Measurements from ENCODE around the gene GOLGA6C. TPM values are rescaled to one million over a fixed set of nuclear protein-coding genes. Genes with fewer than 3 reads are reported as not detected.
"Not testable (repeated sequence)": the region's sequence is repeated elsewhere in the genome, so short reads cannot be mapped to it uniquely, and the experiment has no call there.

GOLGA6C gene
- polyA plus RNA-seq, 3 donors, result not detected

GRCh38 chr15:75313116-75313845 lies 55.1 kb downstream of the GOLGA6C start:
- Histone ChIP-seq H3K9ac (ENCODE audit: insufficient read depth, low read length, poor library complexity, severe bottlenecking) (no peak overlapping the region), H3K4me1 (ENCODE audit: control insufficient read depth in 1 of 2, insufficient read depth in 2 of 2, low read length in 2 of 2) (no peaks in the 10 kb centered on the region), H3K4me3 (replicated peaks in 1 of 3; ENCODE audit: low read depth in 2 of 3, low read length in 3 of 3) (no peak overlapping the region), H3K27me3 (ENCODE audit: control insufficient read depth in 2 of 2, insufficient read depth in 2 of 2, low read length in 2 of 2) (no peaks in the 10 kb centered on the region), H4K20me1 (ENCODE audit: insufficient read depth, low read length) (no peaks in the 10 kb centered on the region), H2AFZ (ENCODE audit: insufficient read depth, low read depth, low read length, poor library complexity, severe bottlenecking) (no peak overlapping the region), H3K79me2 (ENCODE audit: insufficient read depth, low read length) (no peaks in the 10 kb centered on the region), H3K27ac (ENCODE audit: low read depth in 1 of 2, low read length in 2 of 2) (no peak overlapping the region), H3K4me2 (replicated peaks; ENCODE audit: extremely low read depth, low read length, poor library complexity, severe bottlenecking) (no peak overlapping the region), H3K9me3 (replicated peaks in 1 of 2; ENCODE audit: control insufficient read depth in 1 of 2, insufficient read depth in 1 of 2, low read length in 2 of 2) (no peaks in the 10 kb centered on the region), H3K36me3 (replicated peaks in 1 of 2; ENCODE audit: control insufficient read depth in 1 of 2, insufficient read depth in 2 of 2, low read length in 2 of 2) (no peaks in the 10 kb centered on the region)
- peaks cover 3 to 10% (median 5%) of the 10 kb centered on the region in 3 donors for H3K27me3 Mint-ChIP-seq (ENCODE audit: low read depth in 3 of 3)
- H3K4me1 Mint-ChIP-seq, result no peaks in the 10 kb centered on the region
- H3K36me3 Mint-ChIP-seq, result no peaks in the 10 kb centered on the region
- H3K4me3 Mint-ChIP-seq, result no peak overlapping the region
- DNase-seq, result no peak
- H3K9me3 Mint-ChIP-seq, result peaks cover 0 to 2% (median 0%) of the 10 kb centered on the region in 7 donors
- intact Hi-C loops (cut with micrococcal nuclease), result no loop called here
- no peak overlapping the region for H3K27ac Mint-ChIP-seq
- TF ChIP-seq CTCF (IDR thresholded peaks at IDR 0.05), result no peak
- WGBS (ENCODE audit: insufficient coverage), result 90% methylated on average over 8 of the region's 13 CpGs

DNA sequence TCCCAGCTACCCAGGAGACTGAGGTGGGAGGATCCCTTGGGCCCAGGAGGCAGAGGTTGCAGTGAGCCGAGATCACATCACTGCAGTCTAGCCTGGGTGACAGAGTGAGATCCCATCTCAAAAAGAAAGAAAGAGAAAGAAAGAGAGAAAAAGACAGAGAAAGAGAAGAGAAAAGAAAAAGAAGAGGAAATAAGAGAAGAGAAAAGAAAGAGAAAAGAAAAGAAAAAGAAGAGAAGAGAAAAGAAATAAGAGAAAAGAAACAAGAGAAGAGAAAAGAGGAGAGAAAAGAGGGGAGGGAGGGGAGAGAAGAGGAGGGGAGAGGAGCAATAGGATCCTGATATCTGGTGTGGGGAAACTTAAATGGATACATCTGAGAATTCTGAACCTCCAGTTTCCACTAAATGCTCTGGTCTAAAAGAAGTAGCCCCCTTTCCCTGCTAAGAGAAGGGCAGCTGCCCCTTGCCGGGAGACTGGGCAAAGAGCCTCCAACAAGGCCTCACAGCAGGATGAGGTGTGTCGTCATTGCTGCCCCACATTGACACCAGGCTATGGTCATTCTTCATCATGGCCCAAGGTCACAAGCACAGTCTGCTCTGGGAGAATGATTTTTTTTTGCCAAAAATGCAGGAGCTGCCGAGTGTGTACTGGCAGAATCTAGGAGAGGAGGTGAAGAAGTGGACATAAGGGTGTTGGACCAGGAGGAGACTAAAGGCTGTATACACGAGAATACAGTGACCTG lies 56.6 kb downstream of the GOLGA6C start:
- Histone ChIP-seq H4K20me1 (ENCODE audit: insufficient read depth, low read length) (no peaks in the 10 kb centered on the region), H3K9me3 (replicated peaks in 1 of 2; ENCODE audit: control insufficient read depth in 1 of 2, insufficient read depth in 1 of 2, low read length in 2 of 2) (no peaks in the 10 kb centered on the region), H3K27ac (ENCODE audit: low read depth in 1 of 2, low read length in 2 of 2) (no peak overlapping the region), H2AFZ (ENCODE audit: insufficient read depth, low read depth, low read length, poor library complexity, severe bottlenecking) (no peak overlapping the region), H3K4me1 (ENCODE audit: control insufficient read depth in 1 of 2, insufficient read depth in 2 of 2, low read length in 2 of 2) (no peaks in the 10 kb centered on the region), H3K4me2 (replicated peaks; ENCODE audit: extremely low read depth, low read length, poor library complexity, severe bottlenecking) (no peak overlapping the region), H3K9ac (ENCODE audit: insufficient read depth, low read length, poor library complexity, severe bottlenecking) (no peak overlapping the region), H3K36me3 (replicated peaks in 1 of 2; ENCODE audit: control insufficient read depth in 1 of 2, insufficient read depth in 2 of 2, low read length in 2 of 2) (no peaks in the 10 kb centered on the region), H3K4me3 (replicated peaks in 1 of 3; ENCODE audit: low read depth in 2 of 3, low read length in 3 of 3) (no peak overlapping the region), H3K27me3 (ENCODE audit: control insufficient read depth in 2 of 2, insufficient read depth in 2 of 2, low read length in 2 of 2) (no peaks in the 10 kb centered on the region), H3K79me2 (ENCODE audit: insufficient read depth, low read length) (no peaks in the 10 kb centered on the region)
- 87% methylated on average over 4 of the region's 5 CpGs for WGBS (ENCODE audit: insufficient coverage)
- intact Hi-C loops (cut with micrococcal nuclease), result no loop called here
- DNase-seq, result no peak
- H3K36me3 Mint-ChIP-seq, result no peaks in the 10 kb centered on the region
- H3K27ac Mint-ChIP-seq, result peak overlapping the region in 1 of 7 donors; percentile 72
- peaks cover 3 to 5% (median 5%) of the 10 kb centered on the region in 3 donors for H3K27me3 Mint-ChIP-seq (ENCODE audit: low read depth in 3 of 3)
- TF ChIP-seq CTCF (IDR thresholded peaks at IDR 0.05), result peak; percentile 21
- H3K9me3 Mint-ChIP-seq, result peaks cover 0 to 2% (median 0%) of the 10 kb centered on the region in 7 donors
- H3K4me1 Mint-ChIP-seq, result no peaks in the 10 kb centered on the region
- no peak overlapping the region for H3K4me3 Mint-ChIP-seq

GRCh38 chr15:75319231-75319897 lies 61.2 kb downstream of the GOLGA6C start:
- intact Hi-C loops (cut with micrococcal nuclease), result not testable (repeated sequence)

More at GRCh38 chr15:75319231-75319897, 61.2 kb downstream of the GOLGA6C start:
- not testable (repeated sequence) for H3K4me1 ChIP-seq (ENCODE audit: control insufficient read depth in 1 of 2, insufficient read depth in 2 of 2, low read length in 2 of 2); H3K4me3 Mint-ChIP-seq; H3K27ac ChIP-seq (ENCODE audit: low read depth in 1 of 2, low read length in 2 of 2); H3K36me3 ChIP-seq (replicated peaks in 1 of 2; ENCODE audit: control insufficient read depth in 1 of 2, insufficient read depth in 2 of 2, low read length in 2 of 2); H3K79me2 ChIP-seq (ENCODE audit: insufficient read depth, low read length); H3K36me3 Mint-ChIP-seq; H3K4me2 ChIP-seq (replicated peaks; ENCODE audit: extremely low read depth, low read length, poor library complexity, severe bottlenecking); H3K9me3 Mint-ChIP-seq; DNase-seq; H3K4me3 ChIP-seq (replicated peaks in 1 of 3; ENCODE audit: low read depth in 2 of 3, low read length in 3 of 3); H3K27ac Mint-ChIP-seq; H2AFZ ChIP-seq (ENCODE audit: insufficient read depth, low read depth, low read length, poor library complexity, severe bottlenecking); H3K27me3 ChIP-seq (ENCODE audit: control insufficient read depth in 2 of 2, insufficient read depth in 2 of 2, low read length in 2 of 2); H3K9me3 ChIP-seq (replicated peaks in 1 of 2; ENCODE audit: control insufficient read depth in 1 of 2, insufficient read depth in 1 of 2, low read length in 2 of 2); H3K4me1 Mint-ChIP-seq; H4K20me1 ChIP-seq (ENCODE audit: insufficient read depth, low read length); H3K9ac ChIP-seq (ENCODE audit: insufficient read depth, low read length, poor library complexity, severe bottlenecking)
- peaks cover 1 to 12% (median 4%) of the 10 kb centered on the region in 3 donors for H3K27me3 Mint-ChIP-seq (ENCODE audit: low read depth in 3 of 3)
- WGBS (ENCODE audit: insufficient coverage), result 78% methylated on average over 4 of the region's 5 CpGs

All from CD14-positive monocyte (primary cell).